GM18505 (cell line): ENCODE data around the gene PANX1.

Source experiments
- ATAC-seq: cut with Tn5 transposase; IDR thresholded peaks from one replicate; pipeline ENCODE4 v1.9.1; 2021; ENCODE audit not compliant: unreplicated experiment
- POLR2A ChIP-seq: IDR thresholded peaks from 4 replicates; pipeline ENCODE4 v1.6.1; 2011; ENCODE audit warnings: borderline replicate concordance; ENCODE audit not compliant: insufficient read depth, insufficient read length; ENCODE audit errors: extremely low read depth

PANX1 gene

DNA sequence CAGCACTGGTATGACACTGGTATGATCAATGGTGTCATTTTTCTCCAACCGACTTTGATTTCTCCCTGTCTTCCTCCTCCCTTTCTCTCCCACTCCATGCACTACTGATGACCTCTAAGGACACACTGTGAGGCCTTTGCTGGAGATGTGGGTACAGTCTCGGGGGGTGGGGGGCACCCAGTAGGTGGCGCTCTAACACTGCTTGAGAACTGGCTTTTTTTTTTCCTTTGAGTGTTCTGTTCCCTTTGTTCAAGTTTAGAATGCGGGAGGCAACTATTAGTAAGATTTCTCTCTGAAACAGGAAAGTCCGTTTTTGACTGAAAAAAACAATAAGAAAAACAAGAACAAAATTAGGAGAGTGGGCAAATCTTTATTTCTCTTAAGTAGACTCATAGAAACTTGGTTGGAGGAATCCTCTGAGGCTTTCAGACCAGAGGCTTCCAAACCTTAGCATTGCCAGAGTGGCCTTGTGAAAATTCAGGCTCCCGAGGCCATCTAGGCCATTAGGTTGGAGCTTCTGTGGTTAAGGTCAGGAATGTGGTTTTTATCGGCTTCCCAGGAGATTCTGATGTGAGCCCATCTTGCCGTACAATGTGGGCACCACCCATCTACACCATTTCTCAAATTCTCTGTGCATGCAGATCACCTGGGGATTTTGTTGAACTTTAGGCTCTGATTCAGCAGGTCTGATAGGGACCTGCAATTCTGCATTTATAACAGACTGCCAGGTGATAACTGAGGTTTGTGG, 43.2 kb downstream of the PANX1 start:
- TF ChIP-seq POLR2A: no peak
- no peak for ATAC-seq

DNA sequence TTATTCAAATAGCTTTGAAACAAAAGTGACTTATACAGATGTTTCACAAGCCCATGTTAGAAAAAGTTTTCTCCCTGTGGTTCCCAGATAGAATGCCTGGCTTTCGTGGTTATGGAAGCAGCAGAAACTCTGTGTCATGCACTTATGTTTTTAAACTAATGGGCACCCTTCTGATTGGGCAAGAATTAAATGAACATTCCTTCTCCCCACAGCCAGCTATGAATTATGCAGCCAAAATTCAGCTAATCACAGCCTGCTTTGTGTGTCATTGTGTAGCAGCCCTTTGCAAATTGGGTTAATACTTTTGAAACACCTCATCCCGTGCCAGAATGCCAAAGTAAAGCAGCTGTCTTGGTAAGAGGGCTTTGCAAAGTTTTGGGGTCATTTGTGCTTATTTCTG, 46.9 kb downstream of the PANX1 start:
- no peak for ATAC-seq
- no peak for TF ChIP-seq POLR2A

DNA sequence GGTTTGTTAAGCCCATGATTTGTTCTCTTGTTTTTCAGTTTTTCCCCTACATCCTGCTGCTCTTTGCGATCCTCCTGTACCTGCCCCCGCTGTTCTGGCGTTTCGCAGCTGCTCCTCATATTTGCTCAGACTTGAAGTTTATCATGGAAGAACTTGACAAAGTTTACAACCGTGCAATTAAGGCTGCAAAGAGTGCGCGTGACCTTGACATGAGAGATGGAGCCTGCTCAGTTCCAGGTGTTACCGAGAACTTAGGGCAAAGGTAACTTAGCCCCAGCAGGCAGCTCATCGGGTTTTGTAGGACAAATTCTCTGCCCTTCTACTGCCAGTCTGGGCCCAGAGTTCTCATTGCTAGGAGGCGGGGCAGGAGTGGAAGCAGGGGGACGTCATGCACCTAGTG, 49.7 kb downstream of the PANX1 start:
- no peak for TF ChIP-seq POLR2A
- ATAC-seq: no peak

DNA sequence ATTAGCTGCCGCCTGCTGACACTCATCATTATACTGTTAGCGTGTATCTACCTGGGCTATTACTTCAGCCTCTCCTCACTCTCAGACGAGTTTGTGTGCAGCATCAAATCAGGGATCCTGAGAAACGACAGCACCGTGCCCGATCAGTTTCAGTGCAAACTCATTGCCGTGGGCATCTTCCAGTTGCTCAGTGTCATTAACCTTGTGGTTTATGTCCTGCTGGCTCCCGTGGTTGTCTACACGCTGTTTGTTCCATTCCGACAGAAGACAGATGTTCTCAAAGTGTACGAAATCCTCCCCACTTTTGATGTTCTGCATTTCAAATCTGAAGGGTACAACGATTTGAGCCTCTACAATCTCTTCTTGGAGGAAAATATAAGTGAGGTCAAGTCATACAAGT, 51.1 kb downstream of the PANX1 start:
- no peak for ATAC-seq
- TF ChIP-seq POLR2A: no peak

DNA sequence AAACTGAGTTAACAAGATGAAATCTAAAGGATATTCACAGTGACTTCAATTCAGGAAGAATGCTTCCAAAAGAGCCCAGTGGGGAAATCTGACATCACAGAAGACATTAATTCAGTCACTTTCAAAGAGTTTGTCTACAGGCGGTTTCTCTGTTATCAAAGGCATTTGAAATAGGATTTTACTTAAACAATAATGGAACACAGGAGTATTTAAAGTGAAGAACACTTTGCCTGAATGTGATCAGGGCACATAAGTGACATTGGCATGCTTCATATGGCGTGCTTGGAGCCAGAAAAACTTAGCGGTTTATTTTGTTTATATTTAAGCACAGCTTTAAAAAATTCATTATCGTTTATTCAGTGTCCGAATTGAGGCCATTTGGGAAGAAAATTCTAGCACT, 52.9 kb downstream of the PANX1 start:
- no peak for TF ChIP-seq POLR2A
- ATAC-seq: no peak

DNA sequence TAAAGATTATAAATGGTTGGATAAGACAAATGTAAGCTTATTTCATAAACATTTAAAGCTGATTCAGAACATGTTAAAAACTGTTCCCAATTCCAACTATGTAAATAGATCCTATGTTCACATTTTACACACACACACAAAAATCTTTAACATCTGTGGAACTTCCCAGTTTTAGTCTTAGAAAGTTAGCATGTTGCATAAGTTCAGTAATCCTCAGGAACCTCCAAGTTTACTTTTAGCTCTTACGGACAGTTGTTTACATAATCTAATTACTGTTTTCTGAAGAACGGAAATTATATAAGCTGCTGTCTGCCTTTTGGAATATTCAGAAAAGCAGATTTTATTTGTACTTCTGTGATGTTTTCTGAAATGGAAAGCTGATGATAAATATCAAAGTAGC, 53.3 kb downstream of the PANX1 start:
- no peak for TF ChIP-seq POLR2A

DNA sequence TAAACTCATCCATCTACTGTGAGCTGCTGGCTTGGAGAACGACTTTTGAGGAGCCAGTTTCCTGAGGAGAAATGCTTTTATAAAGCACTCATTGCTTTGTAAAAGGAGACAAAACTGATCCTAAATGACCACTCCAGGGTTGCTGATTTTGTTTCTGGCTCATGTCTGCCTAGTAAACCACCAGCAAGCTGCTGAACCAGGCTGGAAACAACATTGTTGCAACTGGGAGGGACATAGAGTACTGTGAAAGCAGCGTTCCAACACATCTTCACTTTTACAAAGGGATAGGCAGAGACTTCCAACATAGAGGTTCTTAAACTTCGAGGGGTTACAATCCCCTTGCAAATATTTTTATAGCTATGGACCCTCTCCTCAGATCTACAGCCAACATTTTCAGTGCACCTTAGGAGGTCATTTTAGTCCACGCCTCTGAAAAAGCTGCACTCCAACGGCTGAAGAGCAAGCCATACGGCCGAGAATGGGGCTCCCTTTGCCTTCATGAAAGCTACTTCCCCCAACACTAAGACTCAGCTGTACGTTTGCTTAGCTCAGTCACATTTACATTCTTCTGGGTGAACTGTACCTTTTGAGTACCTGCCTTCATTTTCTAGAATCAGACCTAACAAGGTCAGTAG, 54.7 kb downstream of the PANX1 start:
- no peak for TF ChIP-seq POLR2A
- ATAC-seq: no peak

More for the DNA sequence above, 53.3 kb downstream of the PANX1 start:
- ATAC-seq: no peak

DNA sequence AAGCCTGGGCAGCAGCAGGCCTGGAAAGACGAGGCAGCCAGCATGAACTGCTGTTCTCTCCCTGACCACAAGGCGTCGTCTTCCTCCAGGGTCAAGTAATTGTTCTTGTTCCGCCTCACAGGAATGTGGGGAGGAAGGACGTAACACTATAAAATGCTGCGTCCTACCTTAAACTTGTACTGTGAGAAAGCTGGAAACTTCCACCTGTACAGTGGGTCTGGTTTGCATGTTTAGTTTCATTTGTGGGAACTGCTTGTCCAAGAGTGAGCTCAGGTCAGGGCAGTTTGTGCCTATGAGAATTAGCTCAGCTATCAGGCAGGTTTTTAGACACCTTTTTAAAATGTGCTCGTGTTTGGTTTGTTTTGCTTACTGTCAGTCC, 55.2 kb downstream of the PANX1 start:
- no peak for TF ChIP-seq POLR2A
- peak; percentile 72 for ATAC-seq

DNA sequence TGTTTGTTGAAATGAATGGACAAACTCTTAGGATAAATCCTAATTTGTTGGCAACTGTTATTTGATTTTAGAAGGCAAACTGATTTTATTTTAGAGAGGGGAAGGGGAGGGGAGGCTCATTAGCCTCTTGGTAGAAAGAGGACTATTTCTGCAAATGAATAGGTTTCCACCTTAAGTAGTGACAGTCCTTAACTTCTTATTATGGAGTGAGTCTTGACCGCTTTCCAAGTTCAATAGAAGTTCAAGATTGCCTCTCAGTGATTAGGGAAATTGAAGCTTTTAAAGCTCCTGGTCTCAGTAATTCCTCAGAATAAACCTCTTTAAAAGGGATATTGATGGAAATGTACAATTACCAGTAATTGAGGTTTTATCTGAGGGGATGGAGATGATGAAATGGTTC, 55.7 kb downstream of the PANX1 start:
- ATAC-seq: no peak
- TF ChIP-seq POLR2A: no peak

DNA sequence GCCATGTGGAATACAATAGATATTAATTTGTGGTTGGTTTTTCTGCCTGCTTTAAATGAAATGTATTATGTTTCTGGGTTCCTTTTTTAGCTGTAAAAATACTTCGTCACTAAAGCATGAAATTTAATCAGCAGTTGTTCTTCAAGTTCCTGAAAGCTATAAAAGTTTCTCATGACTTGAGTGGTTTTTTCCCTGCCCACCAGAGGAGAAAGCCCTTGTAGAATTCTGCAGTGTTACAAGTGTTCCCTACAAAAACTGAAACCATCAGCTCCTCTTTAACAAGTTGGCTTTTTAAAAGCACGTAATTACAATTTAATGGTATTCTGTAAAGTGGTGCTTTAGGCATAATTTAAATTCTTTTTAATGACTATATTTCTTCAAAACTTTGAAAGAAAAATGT, 56.2 kb downstream of the PANX1 start:
- TF ChIP-seq POLR2A: no peak
- ATAC-seq: no peak

DNA sequence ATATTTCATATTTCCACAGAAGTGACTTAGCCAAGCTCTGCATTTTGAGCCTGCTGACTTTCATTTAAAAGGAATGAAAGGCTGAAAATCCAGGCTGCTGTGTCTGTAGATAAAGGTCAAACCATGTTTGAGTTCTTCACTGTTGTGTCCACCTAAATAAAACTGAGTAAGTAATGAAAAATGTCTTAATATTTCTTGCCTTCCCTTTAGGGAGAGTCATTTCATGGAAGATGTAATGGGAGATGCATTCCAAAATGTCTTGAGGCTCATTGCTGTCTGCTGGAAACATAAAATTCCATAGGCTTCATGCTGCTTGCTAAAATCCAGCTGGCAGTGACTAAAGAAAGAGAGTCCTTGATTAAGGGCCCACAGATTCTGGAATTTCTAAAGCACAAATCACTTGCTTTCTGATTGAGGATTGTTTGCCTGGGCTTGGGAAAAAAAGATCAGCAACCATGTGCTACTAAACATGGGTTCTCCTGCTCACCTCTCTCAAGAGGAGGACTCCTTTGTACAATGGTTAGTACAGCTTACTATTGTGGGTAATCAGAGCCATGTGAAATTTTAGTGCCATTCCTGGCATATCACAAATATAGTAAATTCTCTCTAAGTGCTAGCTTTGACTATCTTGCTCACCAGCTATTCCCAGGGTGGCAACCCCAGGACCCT, 56.9 kb downstream of the PANX1 start:
- ATAC-seq: no peak
- no peak for TF ChIP-seq POLR2A

DNA sequence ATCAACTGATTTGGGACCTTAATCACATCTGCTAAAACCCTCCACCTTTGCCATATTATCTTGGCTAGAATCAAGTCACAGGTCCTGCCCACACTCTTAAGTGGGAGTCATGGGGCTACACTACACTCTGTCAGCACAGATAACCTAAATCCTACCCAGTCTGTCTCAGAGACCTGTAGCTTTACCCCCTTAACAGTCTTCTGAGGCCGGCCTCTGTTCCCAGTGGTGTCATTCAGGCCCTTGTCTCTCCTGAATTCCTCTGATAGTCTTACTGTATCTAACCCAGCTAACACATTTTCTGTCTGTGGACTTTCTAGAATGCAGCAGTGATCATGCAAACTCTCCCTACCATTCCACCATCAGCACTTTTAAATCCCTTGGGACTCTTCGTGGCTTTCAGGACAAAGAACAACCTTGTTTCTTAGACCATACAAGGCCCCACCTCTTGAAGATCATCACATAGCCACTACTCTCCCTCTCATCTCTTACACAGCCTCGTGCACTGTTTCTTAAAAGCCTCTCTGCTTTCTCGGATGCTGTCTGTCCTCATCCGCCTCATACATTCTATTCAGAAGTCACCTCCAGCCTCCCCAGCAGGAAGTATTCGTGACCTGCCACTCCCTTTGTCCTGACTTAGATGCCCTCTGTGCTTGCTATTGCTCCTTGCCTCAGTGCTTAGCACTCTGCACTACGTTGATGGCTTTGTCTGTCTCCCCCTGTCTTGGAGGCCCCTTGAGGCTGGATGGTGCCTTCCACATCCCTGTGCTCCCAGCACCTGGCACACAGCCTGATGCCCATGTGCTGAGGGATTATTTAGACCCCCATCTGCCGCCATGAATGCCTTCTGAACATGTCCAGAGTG, 57.9 kb downstream of the PANX1 start:
- no peak for TF ChIP-seq POLR2A
- no peak for ATAC-seq

DNA sequence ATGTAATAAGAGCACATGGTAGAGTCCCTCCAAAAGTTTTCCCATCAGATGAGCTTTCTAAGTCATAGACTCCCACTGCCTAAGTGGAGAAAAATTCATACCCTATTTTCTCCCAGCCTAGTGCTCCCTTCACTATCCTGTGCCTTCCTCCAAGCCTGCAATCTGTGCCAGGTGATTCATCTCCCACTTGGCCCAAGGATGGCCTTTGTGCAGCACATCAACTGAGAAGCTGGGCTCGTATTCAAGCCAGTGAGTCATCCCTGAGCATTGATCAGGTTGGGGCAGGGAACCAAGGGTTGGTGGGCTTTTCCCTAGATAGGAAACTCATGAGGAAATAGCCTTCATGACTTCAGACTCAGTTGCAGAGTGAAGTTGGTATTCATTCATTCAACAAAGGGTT, 64.6 kb downstream of the PANX1 start:
- no peak for TF ChIP-seq POLR2A
- no peak for ATAC-seq
